IMR-90 (cell line): ENCODE data around the gene DET1.

ENCODE experiments used
- BHLHE40 ChIP-seq: fragments of 150-350 bp; IDR thresholded peaks from 2 replicates; pipeline ENCODE4 v1.6.1; 2016; ENCODE audit warnings: mild to moderate bottlenecking, low read depth, low read length
- CHD1 ChIP-seq: IDR thresholded peaks from 2 replicates; pipeline ENCODE4 v1.6.1; 2012; ENCODE audit warnings: low read depth, low read length, improper control_type of control experiment
- MAZ ChIP-seq: IDR thresholded peaks from 2 replicates; pipeline ENCODE4 v1.6.1; 2012; ENCODE audit warnings: low read depth, mild to moderate bottlenecking, low read length, improper control_type of control experiment, moderate library complexity, borderline replicate concordance
- POLR2A ChIP-seq: IDR thresholded peaks from 2 replicates; pipeline ENCODE4 v1.6.1; 2012; ENCODE audit warnings: mild to moderate bottlenecking, low read depth, low read length
- RAD21 ChIP-seq: IDR thresholded peaks from 2 replicates; pipeline ENCODE4 v1.6.1; 2012; ENCODE audit warnings: low read length, improper control_type of control experiment
- RCOR1 ChIP-seq: IDR thresholded peaks from 2 replicates; pipeline ENCODE4 v1.6.1; 2012; ENCODE audit warnings: mild to moderate bottlenecking, low read length, improper control_type of control experiment; ENCODE audit not compliant: insufficient replicate concordance
- RFX5 ChIP-seq: IDR thresholded peaks from 2 replicates; pipeline ENCODE4 v1.8.0; 2012; ENCODE audit warnings: low read depth, mild to moderate bottlenecking, low read length, moderate library complexity
- SMC3 ChIP-seq: fragments of 150-350 bp; IDR thresholded peaks from 2 replicates; pipeline ENCODE4 v1.6.1; 2016; ENCODE audit warnings: low read depth, mild to moderate bottlenecking, antibody characterized with exemption, low read length, moderate library complexity
- TF ChIP-seq, protein P1 (sequence below): conservative IDR thresholded peaks from 2 replicates; pipeline ENCODE4 v1.5.1; 2012; ENCODE audit warnings: mild to moderate bottlenecking, low read depth, low read length, improper control_type of control experiment
- TF ChIP-seq, protein P2 (sequence below): fragments of 150-350 bp; IDR thresholded peaks from 2 replicates; pipeline ENCODE4 v1.6.1; 2017; ENCODE audit warnings: mild to moderate bottlenecking, antibody characterized with exemption, low read length, low read depth

DNA sequence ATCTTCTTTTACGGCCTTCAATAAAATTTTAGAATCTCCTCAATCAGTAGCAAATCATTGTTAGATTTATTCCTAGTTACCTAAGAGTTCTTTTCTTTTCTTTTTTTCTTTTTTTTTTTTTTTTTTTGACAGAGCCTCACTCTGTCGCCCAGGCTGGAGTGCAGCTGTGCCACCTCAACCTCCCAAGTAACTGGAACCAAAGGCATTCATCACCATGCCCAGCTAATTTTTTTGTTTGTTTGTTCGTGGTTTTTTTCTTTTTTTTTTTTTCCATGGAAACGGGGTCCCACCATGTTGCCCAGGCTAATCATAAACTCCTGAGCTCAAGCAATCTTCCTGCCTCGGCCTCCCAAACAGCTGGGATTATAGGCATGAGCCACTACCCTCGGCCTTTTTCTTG lies 44.3 kb upstream of the DET1 start:
- TF ChIP-seq, protein P1, sequence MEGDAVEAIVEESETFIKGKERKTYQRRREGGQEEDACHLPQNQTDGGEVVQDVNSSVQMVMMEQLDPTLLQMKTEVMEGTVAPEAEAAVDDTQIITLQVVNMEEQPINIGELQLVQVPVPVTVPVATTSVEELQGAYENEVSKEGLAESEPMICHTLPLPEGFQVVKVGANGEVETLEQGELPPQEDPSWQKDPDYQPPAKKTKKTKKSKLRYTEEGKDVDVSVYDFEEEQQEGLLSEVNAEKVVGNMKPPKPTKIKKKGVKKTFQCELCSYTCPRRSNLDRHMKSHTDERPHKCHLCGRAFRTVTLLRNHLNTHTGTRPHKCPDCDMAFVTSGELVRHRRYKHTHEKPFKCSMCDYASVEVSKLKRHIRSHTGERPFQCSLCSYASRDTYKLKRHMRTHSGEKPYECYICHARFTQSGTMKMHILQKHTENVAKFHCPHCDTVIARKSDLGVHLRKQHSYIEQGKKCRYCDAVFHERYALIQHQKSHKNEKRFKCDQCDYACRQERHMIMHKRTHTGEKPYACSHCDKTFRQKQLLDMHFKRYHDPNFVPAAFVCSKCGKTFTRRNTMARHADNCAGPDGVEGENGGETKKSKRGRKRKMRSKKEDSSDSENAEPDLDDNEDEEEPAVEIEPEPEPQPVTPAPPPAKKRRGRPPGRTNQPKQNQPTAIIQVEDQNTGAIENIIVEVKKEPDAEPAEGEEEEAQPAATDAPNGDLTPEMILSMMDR: no peak
- TF ChIP-seq CHD1: no peak
- TF ChIP-seq SMC3: no peak
- no peak for TF ChIP-seq POLR2A
- no peak for TF ChIP-seq RFX5
- TF ChIP-seq RCOR1: no peak
- no peak for TF ChIP-seq MAZ
- TF ChIP-seq RAD21: no peak
- no peak for TF ChIP-seq BHLHE40
- TF ChIP-seq, protein P2, sequence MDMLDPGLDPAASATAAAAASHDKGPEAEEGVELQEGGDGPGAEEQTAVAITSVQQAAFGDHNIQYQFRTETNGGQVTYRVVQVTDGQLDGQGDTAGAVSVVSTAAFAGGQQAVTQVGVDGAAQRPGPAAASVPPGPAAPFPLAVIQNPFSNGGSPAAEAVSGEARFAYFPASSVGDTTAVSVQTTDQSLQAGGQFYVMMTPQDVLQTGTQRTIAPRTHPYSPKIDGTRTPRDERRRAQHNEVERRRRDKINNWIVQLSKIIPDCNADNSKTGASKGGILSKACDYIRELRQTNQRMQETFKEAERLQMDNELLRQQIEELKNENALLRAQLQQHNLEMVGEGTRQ: no peak
